B cell (primary cell): ENCODE measurements around the gene ZNF804A. TPM values are rescaled to one million over a fixed set of nuclear protein-coding genes. Genes with fewer than 3 reads are reported as not detected.

ENCODE experiments used
- ATAC-seq: fragments of 200-7000 bp; cut with Tn5 transposase; one replicate; pipeline ENCODE4 v1.10.0; 2021; ENCODE audit warnings: low read depth, mild to moderate bottlenecking, moderate number of reproducible peaks, moderate library complexity
- CTCF ChIA-PET: fragments of 350-600 bp; sonication (Branson Sonifier 250); formaldehyde crosslinking; loops from one replicate; lab custom pipeline; 2021; ENCODE audit warnings: antibody characterized with exemption, inconsistent platforms; lab: Charles Lee
- POLR2A ChIA-PET: fragments of 350-600 bp; sonication (Branson Sonifier 250); formaldehyde crosslinking; loops from one replicate; lab custom pipeline; 2021; ENCODE audit warnings: antibody characterized with exemption; lab: Charles Lee
- DNase-seq: peaks from one replicate; pipeline ENCODE4 v3.0.0; 2013
- H2AFZ ChIP-seq: 2 replicates; pipeline ENCODE4 v1.6.1; 2012; ENCODE audit warnings: mild to moderate bottlenecking, low read depth, low read length; ENCODE audit not compliant: insufficient read depth, poor library complexity, severe bottlenecking
- H3K27ac ChIP-seq, 2 donors: 1 replicate in 1 of 2; 2 replicates in 1 of 2; pipeline ENCODE4 v1.5.1; 2012 to 2013; ENCODE audit warnings: low read length in 2 of 2, mild to moderate bottlenecking in 2 of 2, moderate library complexity in 1 of 2
- H3K27me3 ChIP-seq, 4 experiments: fragments of 200-600 bp in 1 of 4; sonication (generic) in 1 of 4; replicated peaks in 1 of 4; 1 replicate in 2 of 4; 2 replicates in 2 of 4; pipeline versions ENCODE4 v1.6.1 to v1.7.0; 2013 to 2016; ENCODE audit warnings: low read length in 3 of 4, mild to moderate bottlenecking in 2 of 4, mixed read lengths in 1 of 4, moderate library complexity in 1 of 4; ENCODE audit not compliant: insufficient read depth in 4 of 4, control insufficient read depth in 3 of 4; ENCODE audit errors: control extremely low read depth in 1 of 4
- H3K36me3 ChIP-seq, 2 experiments: replicated peaks in 1 of 2; 1 replicate in 1 of 2; 2 replicates in 1 of 2; pipeline versions ENCODE4 v1.6.1 to v1.7.1; 2013; ENCODE audit warnings: low read length in 1 of 2; ENCODE audit not compliant: insufficient read depth in 2 of 2, control insufficient read depth in 1 of 2; ENCODE audit errors: control extremely low read depth in 1 of 2, extremely low read depth in 1 of 2
- H3K4me1 ChIP-seq, 2 donors: fragments of 200-600 bp in 1 of 2; sonication (generic) in 1 of 2; 1 replicate in 1 of 2; 2 replicates in 1 of 2; pipeline versions ENCODE4 v1.5.1 to v1.6.1; 2013 to 2017; ENCODE audit warnings: low read length in 2 of 2; ENCODE audit not compliant: control insufficient read depth in 2 of 2, insufficient read depth in 2 of 2
- H3K4me2 ChIP-seq: replicated peaks from 2 replicates; pipeline ENCODE3; 2012; ENCODE audit warnings: mild to moderate bottlenecking, low read depth, low read length; ENCODE audit not compliant: poor library complexity, severe bottlenecking
- H3K4me3 ChIP-seq, 5 experiments: fragments of 200-600 bp in 1 of 5; sonication (generic) in 1 of 5; 1 replicate in 3 of 5; 2 replicates in 2 of 5; pipeline versions ENCODE4 v1.5.1 to v1.7.0; 2011 to 2016; ENCODE audit warnings: low read length in 4 of 5, mild to moderate bottlenecking in 4 of 5, low read depth in 2 of 5, control low read depth in 1 of 5, moderate library complexity in 1 of 5; ENCODE audit not compliant: insufficient read depth in 1 of 5; ENCODE audit errors: control extremely low read depth in 1 of 5, extremely low read depth in 1 of 5
- H3K79me2 ChIP-seq: fragments of 200-600 bp; sonication (generic); one replicate; pipeline ENCODE4 v1.6.0; 2016; ENCODE audit warnings: low read length; ENCODE audit not compliant: control insufficient read depth, insufficient read depth
- H3K9ac ChIP-seq: fragments of 200-600 bp; sonication (generic); 2 replicates; pipeline ENCODE4 v1.6.1; 2017; ENCODE audit warnings: mild to moderate bottlenecking, low read length, moderate library complexity
- H3K9me3 ChIP-seq, 3 donors: one replicate each; pipeline versions ENCODE4 v1.6.1 to v1.7.1; 2013; ENCODE audit warnings: low read length in 2 of 3; ENCODE audit not compliant: control insufficient read depth in 2 of 3, insufficient read depth in 1 of 3; ENCODE audit errors: control extremely low read depth in 1 of 3
- H4K20me1 ChIP-seq: 2 replicates; pipeline ENCODE4 v1.6.0; 2012; ENCODE audit warnings: mild to moderate bottlenecking, low read length; ENCODE audit not compliant: insufficient read depth, control insufficient read depth, poor library complexity, severe bottlenecking
- H3K27ac Mint-ChIP-seq: one replicate; pipeline ENCODE4 v1.8.0; 2021; ENCODE audit warnings: mixed read lengths
- H3K27me3 Mint-ChIP-seq: one replicate; pipeline ENCODE4 v1.8.0; 2021; ENCODE audit warnings: mixed read lengths
- H3K4me1 Mint-ChIP-seq: one replicate; pipeline ENCODE4 v1.8.0; 2021; ENCODE audit warnings: mixed read lengths
- H3K4me3 Mint-ChIP-seq: one replicate; pipeline ENCODE4 v1.8.0; 2021; ENCODE audit warnings: mixed read lengths
- H3K9me3 Mint-ChIP-seq: one replicate; pipeline ENCODE4 v1.8.0; 2022; ENCODE audit warnings: mixed read lengths; ENCODE audit not compliant: insufficient read depth
- EZH2 ChIP-seq: IDR thresholded peaks from 2 replicates; pipeline ENCODE4 v1.6.1; 2012; ENCODE audit warnings: borderline replicate concordance, low read depth, mild to moderate bottlenecking, moderate library complexity, low read length; ENCODE audit not compliant: insufficient read depth, poor library complexity, severe bottlenecking
- WGBS: methylation state at CpG from one replicate; pipeline ENCODE4 v1.1.5; 2013; ENCODE audit warnings: missing lambda C conversion rate; ENCODE audit not compliant: insufficient coverage; 5-methylcytosine and 5-hydroxymethylcytosine counted together
- intact Hi-C: fragments of 100-400 bp; cut with micrococcal nuclease; formaldehyde crosslinking; loops from one replicate; pipeline ENCODE4 v1.10.0; 2022
- polyA plus RNA-seq: library from polyadenylated mRNA; depleted of rRNA; stranded (reverse); fragments of >200 nt; gene quantifications from 2 replicates; pipeline ENCODE4 v1.2.3, GENCODE V29; 2012
- total RNA-seq, 2 donors: library from RNA; stranded (reverse); fragments of 120-200 nt in 1 of 2; gene quantifications; 1 replicate in 1 of 2; 2 replicates in 1 of 2; pipeline versions ENCODE4 v1.2.3 to v1.2.4, GENCODE V29; 2013 to 2022
- TF ChIP-seq, protein P1 (sequence below): fragments of 200-600 bp; IDR thresholded peaks from one replicate; pipeline ENCODE4 v1.8.0; 2022; ENCODE audit warnings: antibody characterized with exemption, mild to moderate bottlenecking

The ZNF804A gene
- total and polyA plus RNA-seq, 2 donors (not counting 1 experiment from before 2014, with no cell fraction given), result 1.2 to 2.4 TPM

DNA sequence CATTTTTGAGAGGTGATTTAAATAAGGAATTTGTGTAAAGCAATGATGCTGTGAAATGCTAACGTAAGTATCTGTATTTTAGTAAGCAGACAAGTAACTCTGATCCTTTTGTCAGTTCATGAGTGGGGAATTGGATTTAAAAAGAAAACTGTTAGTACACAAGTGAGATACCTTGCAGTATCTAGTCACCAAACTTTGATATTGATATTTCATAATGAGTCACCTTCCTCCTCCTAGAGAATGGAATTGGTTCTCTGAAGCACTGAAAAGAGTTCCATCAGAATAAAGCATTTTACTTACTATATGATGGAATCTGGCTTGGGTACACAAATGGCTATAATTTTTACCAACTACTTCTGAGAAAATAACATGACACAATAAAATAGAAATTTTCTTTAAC is 232.2 kb downstream of the ZNF804A start:
- TF ChIP-seq, protein P1, sequence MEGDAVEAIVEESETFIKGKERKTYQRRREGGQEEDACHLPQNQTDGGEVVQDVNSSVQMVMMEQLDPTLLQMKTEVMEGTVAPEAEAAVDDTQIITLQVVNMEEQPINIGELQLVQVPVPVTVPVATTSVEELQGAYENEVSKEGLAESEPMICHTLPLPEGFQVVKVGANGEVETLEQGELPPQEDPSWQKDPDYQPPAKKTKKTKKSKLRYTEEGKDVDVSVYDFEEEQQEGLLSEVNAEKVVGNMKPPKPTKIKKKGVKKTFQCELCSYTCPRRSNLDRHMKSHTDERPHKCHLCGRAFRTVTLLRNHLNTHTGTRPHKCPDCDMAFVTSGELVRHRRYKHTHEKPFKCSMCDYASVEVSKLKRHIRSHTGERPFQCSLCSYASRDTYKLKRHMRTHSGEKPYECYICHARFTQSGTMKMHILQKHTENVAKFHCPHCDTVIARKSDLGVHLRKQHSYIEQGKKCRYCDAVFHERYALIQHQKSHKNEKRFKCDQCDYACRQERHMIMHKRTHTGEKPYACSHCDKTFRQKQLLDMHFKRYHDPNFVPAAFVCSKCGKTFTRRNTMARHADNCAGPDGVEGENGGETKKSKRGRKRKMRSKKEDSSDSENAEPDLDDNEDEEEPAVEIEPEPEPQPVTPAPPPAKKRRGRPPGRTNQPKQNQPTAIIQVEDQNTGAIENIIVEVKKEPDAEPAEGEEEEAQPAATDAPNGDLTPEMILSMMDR, result no peak
- no peak for TF ChIP-seq EZH2
- no peaks in the 10 kb centered on the region for H3K4me1 ChIP-seq
- WGBS, result no CpG with 5 or more reads among the region's 1 CpG
- Mint-ChIP-seq H3K9me3 (peaks cover 2% of the 10 kb centered on the region), H3K27me3 (no peaks in the 10 kb centered on the region), H3K4me1 (no peaks in the 10 kb centered on the region), H3K4me3 (no peak overlapping the region), H3K27ac (no peak overlapping the region)
- H3K27me3 ChIP-seq, result no peaks in the 10 kb centered on the region
- ATAC-seq (no peak), DNase-seq (no peak)
- intact Hi-C loops, result no loop called here
- H3K79me2 ChIP-seq, result no peaks in the 10 kb centered on the region
- no peak overlapping the region for H3K9ac ChIP-seq
- H3K36me3 ChIP-seq, result no peaks in the 10 kb centered on the region
- H3K27ac ChIP-seq, result no peak overlapping the region
- H4K20me1 ChIP-seq, result no peaks in the 10 kb centered on the region
- H3K4me2 ChIP-seq, result no peak overlapping the region
- no peaks in the 10 kb centered on the region for H3K9me3 ChIP-seq
- H3K4me3 ChIP-seq, result no peak overlapping the region
- H2AFZ ChIP-seq, result no peak overlapping the region
- POLR2A ChIA-PET, result no interaction called here
- CTCF ChIA-PET, result no interaction called here

DNA sequence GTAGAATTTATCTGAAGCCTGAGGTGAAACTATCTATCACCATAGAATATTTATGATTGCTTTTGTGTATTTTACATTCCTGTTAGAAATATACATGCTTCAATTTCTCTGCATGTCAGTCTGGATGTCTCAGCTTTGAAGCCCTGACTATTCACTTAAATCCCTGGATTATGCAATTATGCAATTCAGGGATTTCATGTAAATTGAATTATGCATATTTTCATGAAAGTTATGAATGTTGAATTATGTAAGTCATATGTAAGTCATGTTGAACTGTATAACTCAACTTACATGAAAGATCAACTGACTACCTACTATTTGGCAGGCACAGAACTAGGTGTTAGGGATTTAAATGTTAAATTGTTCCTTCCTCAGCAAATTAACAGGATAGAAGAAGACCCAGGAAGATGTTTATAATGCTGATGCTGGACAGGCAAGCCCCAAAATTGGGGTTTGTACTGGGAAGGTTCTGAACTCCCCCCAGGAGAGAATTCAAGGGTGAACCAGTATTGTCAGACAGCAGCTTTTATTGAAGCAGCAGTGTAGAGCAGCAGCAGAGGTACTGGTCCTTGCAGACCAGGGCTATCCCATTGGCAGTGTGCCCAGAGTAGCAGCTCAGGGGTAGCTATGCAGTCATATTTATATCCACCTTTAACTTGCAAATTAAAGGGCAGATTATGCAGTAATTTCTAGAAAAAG is 236.5 kb downstream of the ZNF804A start:
- Mint-ChIP-seq H3K9me3 (peaks cover 2% of the 10 kb centered on the region), H3K27ac (no peak overlapping the region), H3K4me1 (no peaks in the 10 kb centered on the region), H3K4me3 (no peak overlapping the region), H3K27me3 (no peaks in the 10 kb centered on the region)
- Histone ChIP-seq H3K27me3 (no peaks in the 10 kb centered on the region), H3K36me3 (no peaks in the 10 kb centered on the region), H3K27ac (no peak overlapping the region), H2AFZ (no peak overlapping the region), H3K9ac (no peak overlapping the region), H3K4me3 (no peak overlapping the region), H3K9me3 (no peaks in the 10 kb centered on the region), H3K4me1 (no peaks in the 10 kb centered on the region), H3K79me2 (no peaks in the 10 kb centered on the region), H4K20me1 (no peaks in the 10 kb centered on the region), H3K4me2 (no peak overlapping the region)
- intact Hi-C loops, result no loop called here
- CTCF ChIA-PET, result no interaction called here
- ATAC-seq (no peak), DNase-seq (no peak)
- POLR2A ChIA-PET, result no interaction called here
- TF ChIP-seq EZH2, result no peak
- TF ChIP-seq, protein P1, result no peak
